Uterus (tissue), 4 donors: ENCODE measurements around the gene JAKMIP2. TPM values are rescaled to one million over a fixed set of nuclear protein-coding genes. Genes with fewer than 3 reads are reported as not detected.

Source experiments
- DNase-seq, 2 donors: peaks; one replicate each; pipeline ENCODE4 v3.0.0-alpha.2; 2019 to 2020
- H3K27ac ChIP-seq, 2 donors: fragments of 200-600 bp; sonication (generic); 1 replicate in 1 of 2; 2 replicates in 1 of 2; pipeline ENCODE4 v1.5.1; 2016 to 2018
- H3K27me3 ChIP-seq, 2 donors: fragments of 200-600 bp; sonication (generic); one replicate each; pipeline ENCODE4 v1.5.1; 2018 to 2019; ENCODE audit warnings: control low read depth in 1 of 2
- H3K36me3 ChIP-seq, 2 donors: fragments of 200-600 bp; sonication (generic); one replicate each; pipeline ENCODE4 v1.5.1; 2019; ENCODE audit warnings: control low read depth in 1 of 2
- H3K4me1 ChIP-seq, 2 donors: fragments of 200-600 bp; sonication (generic); one replicate each; pipeline ENCODE4 v1.5.1; 2018 to 2019; ENCODE audit warnings: control low read depth in 1 of 2
- H3K4me3 ChIP-seq, 2 donors: fragments of 200-600 bp; sonication (generic); 1 replicate in 1 of 2; 2 replicates in 1 of 2; pipeline ENCODE4 v1.5.1; 2018 to 2019; ENCODE audit warnings: mild to moderate bottlenecking in 1 of 2
- H3K9me3 ChIP-seq, 2 donors: fragments of 200-600 bp; sonication (generic); one replicate each; pipeline ENCODE4 v1.5.1; 2019; ENCODE audit warnings: control low read depth in 1 of 2
- CTCF ChIP-seq, 4 experiments: fragments of 200-600 bp in 2 of 4; fragments of 450-650 bp in 2 of 4; sonication (generic) in 2 of 4; IDR thresholded peaks; one replicate each; pipeline ENCODE4 v1.5.1; 2016 to 2019; ENCODE audit warnings: antibody characterized with exemption in 4 of 4, mild to moderate bottlenecking in 2 of 4, moderate library complexity in 1 of 4
- POLR2A ChIP-seq, 2 donors: fragments of 450-650 bp; IDR thresholded peaks; one replicate each; pipeline ENCODE4 v1.6.1; 2016; ENCODE audit warnings: antibody characterized with exemption in 2 of 2, mild to moderate bottlenecking in 1 of 2, moderate library complexity in 1 of 2
- intact Hi-C: fragments of 100-400 bp; cut with DNase I; formaldehyde crosslinking; loops from one replicate; pipeline ENCODE4 v1.15.1; 2023; ENCODE audit warnings: low total_unique reads
- total RNA-seq, 4 donors: library from RNA; depleted of rRNA in 3 of 4; stranded (reverse); fragments of >200 nt in 3 of 4; gene quantifications; one replicate each; pipeline versions ENCODE4 v1.1.0 to v1.2.4, GENCODE V29; 2014 to 2023
- donor health status: DM: yes; HTN: yes; CAD: no.

Gene JAKMIP2
- total RNA-seq, 4 donors from 2014 or later, result 0.29 to 9.3 (median 5.0) TPM

DNA sequence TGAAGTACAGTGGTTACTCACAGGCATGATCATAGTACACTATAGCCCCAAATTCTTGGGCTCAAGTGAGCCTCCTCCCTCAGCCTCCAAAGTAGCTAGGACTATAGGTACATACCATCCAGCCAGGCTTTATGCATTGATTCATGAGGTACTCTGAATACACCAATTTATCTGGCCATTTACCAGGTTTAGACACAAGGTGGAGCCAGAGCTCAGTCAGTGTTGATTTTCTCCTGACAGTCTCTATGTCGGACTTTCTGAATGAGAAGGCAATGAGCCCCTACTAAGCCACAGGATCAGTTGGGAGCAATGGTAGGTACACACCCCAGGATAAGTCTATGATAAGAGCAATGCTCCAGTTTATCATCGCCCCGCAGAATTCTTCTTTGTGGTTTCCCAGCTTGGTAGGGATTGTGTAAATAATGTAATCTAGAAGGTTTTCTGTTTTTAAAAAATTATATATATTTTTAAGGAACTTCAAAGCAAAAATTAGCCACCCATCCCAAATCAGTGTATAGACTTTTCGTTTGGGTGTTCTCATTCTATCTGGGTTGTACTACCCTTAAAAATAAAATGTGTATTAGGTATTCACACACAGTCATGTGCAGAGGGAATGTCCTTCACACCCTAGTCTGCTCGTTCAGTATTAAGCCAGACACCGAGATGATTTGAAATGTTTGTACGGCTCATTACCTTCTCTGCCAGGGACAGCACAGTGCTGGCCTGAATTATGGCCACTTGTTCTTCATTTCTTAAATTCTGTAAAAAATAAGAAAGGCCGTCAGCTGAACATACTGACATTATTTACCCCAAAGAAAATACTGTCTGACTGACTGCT is 154.3 kb downstream of the JAKMIP2 start:
- intact Hi-C loops, result loop anchor here (10.0 kb wide), 1 partner anchor 197 kb away; no protein-coding TSS in a partner anchor
- peak in 1 of 2 donors; percentile 46 for DNase-seq
- Histone ChIP-seq H3K4me3 (no peak overlapping the region), H3K4me1 (no peaks in the 10 kb centered on the region), H3K36me3 (no peaks in the 10 kb centered on the region), H3K27ac (no peak overlapping the region), H3K27me3 (no peaks in the 10 kb centered on the region), H3K9me3 (no peaks in the 10 kb centered on the region)
- TF ChIP-seq POLR2A (IDR thresholded peaks at IDR 0.05) (no peak), CTCF (IDR thresholded peaks at IDR 0.05) (peak; percentile 67 to 70 (median 70))

- TF ChIP-seq POLR2A (IDR thresholded peaks at IDR 0.05), result no peak
- TF ChIP-seq CTCF (IDR thresholded peaks at IDR 0.05), result no peak
- Histone ChIP-seq H3K9me3 (no peaks in the 10 kb centered on the region), H3K4me1 (no peaks in the 10 kb centered on the region), H3K27me3 (no peaks in the 10 kb centered on the region), H3K36me3 (no peaks in the 10 kb centered on the region), H3K4me3 (no peak overlapping the region), H3K27ac (no peak overlapping the region)
- DNase-seq, result no peak
- intact Hi-C loops, result loop anchor here (10.0 kb wide), 1 partner anchor 198 kb away; no protein-coding TSS in a partner anchor
These were observed 156.1 kb downstream of the JAKMIP2 start for GRCh38 chr5:147626464-147626863.

DNA sequence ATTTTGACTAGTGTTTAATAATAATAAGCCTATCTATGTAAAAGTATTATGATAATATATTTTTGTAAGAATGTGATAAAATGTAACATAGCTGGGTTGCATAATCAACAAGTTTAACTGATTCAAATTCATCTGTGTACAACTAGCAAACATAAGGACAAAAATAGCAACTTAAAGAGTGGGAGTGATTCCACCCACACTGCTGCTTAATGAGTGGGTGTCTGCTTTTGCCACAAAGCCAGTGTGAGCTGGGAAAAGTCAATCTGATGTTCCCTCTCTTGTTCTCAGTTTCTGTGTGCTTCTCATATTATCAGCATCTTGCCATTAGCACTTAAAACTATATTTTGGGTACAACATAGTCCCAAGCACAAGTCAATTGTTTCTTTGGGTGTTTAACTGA is 161.5 kb downstream of the JAKMIP2 start:
- TF ChIP-seq CTCF (IDR thresholded peaks at IDR 0.05) (no peak), POLR2A (IDR thresholded peaks at IDR 0.05) (no peak)
- Histone ChIP-seq H3K27me3 (no peaks in the 10 kb centered on the region), H3K4me1 (no peaks in the 10 kb centered on the region), H3K27ac (no peak overlapping the region), H3K9me3 (no peaks in the 10 kb centered on the region), H3K4me3 (no peak overlapping the region), H3K36me3 (no peaks in the 10 kb centered on the region)
- intact Hi-C loops, result loop anchor here (10.0 kb wide), 1 partner anchor 204 kb away; no protein-coding TSS in a partner anchor
- DNase-seq, result no peak

DNA sequence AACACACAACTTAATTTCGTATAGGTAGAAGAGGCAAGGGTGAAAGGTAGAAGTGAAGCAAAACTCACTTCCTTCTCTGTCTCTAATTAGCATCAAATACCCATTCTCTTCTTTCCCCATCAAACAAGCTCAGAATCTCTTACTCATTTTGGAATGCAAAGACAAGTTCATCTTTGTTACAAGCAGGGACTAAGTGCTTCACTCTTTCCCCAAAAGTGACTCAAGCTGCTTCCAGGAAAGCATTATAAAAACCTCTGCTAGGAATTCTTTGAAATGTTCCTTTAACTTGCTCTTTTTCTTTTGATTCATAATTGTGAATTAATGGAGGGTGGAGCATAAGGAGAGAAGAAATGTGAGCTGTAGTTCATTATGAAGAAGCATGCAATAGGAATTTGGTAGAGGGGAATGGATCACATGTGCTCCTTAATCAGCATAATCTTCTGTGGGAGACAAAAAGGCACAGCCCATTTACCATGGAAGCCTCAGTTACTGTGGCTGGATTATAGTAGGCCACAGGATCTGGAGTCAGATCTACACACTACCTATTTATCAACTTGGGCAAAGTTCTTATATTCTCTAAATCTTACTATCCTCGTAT is 163.1 kb downstream of the JAKMIP2 start:
- Histone ChIP-seq H3K9me3 (no peaks in the 10 kb centered on the region), H3K27ac (no peak overlapping the region), H3K36me3 (no peaks in the 10 kb centered on the region), H3K4me1 (no peaks in the 10 kb centered on the region), H3K27me3 (no peaks in the 10 kb centered on the region), H3K4me3 (no peak overlapping the region)
- DNase-seq, result no peak
- no peak for TF ChIP-seq CTCF (IDR thresholded peaks at IDR 0.05)
- no peak for TF ChIP-seq POLR2A (IDR thresholded peaks at IDR 0.05)
- intact Hi-C loops, result no loop called here
